EH (cell line): ENCODE measurements around the gene TNS1.
"Not testable (repeated sequence)": the region's sequence is repeated elsewhere in the genome, so short reads cannot be mapped to it uniquely, and the experiment has no call there.

ENCODE experiments used
- DNase-seq: peaks from one replicate; pipeline ENCODE4 v3.0.0-alpha.2; 2015; ENCODE audit warnings: low read depth

The TNS1 gene

GRCh38 chr2:218002845-218003180 is at the start of gene TNS1:
Gene TNS1 (minus strand): TSS chr2:218002995. CDS start chr2:218002872, 123 bp downstream.
- peak; percentile 81 for DNase-seq

DNA sequence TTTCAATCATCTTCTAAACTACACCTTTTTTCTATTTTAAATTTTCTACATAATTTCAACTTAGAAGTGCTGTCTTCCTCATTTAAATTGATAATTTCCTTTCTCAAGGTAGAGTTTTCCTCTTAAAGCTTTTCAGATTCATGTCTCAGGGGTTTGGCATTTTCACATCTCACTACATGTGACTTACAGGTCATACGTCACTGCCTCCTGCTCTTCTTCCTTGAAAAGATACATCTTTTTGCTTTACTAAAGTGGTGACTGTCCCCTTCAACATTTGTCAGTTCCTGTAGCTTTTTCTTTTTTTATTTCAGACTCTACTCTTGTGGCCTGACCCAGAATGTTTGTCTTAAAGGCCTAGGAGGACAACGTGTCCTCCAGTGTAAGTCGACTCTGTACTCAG is 49.1 kb upstream of the TNS1 start:
- DNase-seq, result peak; percentile 15

- no peak for DNase-seq
Measured at GRCh38 chr2:218047536-218048225, 44.9 kb upstream of the TNS1 start.

DNA sequence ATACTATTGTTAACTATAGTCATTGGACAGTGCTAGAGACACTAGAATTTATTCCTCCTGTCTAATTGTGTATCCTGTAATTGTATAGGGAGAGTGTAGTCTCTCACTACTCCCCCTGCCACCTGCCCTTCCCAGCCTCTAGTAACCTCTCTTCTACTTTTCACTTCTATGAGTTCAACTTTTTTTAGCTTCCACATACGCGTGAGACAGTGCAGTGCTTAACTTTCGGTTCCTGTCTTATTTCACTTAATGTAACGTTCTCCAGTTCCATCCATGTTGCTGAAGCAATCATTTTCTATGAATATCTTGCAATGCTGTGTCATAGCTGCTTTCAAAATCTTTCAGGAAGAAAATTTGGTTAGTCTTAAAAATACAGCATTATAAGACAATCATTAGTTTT is 43.4 kb upstream of the TNS1 start:
- DNase-seq, result no peak

- not testable (repeated sequence) for DNase-seq
Measured at GRCh38 chr2:218044599-218044998, 41.8 kb upstream of the TNS1 start.

DNA sequence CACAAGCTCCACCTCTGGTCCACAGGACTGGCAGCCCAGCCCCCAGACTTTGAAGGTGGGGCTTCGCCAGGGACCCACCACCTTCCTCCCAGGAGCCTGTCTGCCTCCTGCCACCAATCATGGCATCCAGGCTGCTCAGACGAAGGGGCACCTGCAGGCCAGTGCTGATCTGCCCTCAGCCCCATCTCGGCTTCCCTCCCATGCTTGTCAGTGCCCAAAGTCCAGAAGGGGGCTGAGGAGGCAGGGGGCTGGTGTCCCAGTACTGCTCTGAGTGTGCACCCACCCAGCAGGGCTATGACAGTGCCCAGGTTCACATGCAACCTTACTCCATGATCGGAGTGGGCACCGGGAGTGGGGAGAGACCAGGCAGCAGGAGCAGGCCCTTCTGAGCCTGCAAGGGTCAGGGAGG is 40.9 kb upstream of the TNS1 start:
- no peak for DNase-seq

DNA sequence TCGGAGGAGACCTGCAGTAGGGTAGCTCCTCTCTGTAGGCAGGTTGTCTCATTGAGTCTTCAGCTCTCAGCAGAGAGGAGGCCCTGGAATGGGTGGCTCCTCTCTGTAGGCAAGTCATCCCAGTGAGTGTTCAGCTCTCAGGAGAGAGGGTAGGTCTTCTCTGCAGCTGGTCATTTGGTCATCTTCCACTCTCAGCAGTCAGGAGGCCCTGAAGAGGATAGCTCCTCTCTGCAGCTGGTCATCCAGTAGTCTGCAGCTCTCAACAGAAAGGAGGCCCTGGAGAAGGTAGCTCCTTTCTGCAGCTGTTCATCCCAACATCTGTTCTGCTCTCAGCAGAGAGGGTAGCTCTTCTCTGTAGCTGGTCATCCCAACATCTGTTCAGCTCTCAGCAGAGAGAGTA is 40.3 kb upstream of the TNS1 start:
- DNase-seq, result no peak

DNA sequence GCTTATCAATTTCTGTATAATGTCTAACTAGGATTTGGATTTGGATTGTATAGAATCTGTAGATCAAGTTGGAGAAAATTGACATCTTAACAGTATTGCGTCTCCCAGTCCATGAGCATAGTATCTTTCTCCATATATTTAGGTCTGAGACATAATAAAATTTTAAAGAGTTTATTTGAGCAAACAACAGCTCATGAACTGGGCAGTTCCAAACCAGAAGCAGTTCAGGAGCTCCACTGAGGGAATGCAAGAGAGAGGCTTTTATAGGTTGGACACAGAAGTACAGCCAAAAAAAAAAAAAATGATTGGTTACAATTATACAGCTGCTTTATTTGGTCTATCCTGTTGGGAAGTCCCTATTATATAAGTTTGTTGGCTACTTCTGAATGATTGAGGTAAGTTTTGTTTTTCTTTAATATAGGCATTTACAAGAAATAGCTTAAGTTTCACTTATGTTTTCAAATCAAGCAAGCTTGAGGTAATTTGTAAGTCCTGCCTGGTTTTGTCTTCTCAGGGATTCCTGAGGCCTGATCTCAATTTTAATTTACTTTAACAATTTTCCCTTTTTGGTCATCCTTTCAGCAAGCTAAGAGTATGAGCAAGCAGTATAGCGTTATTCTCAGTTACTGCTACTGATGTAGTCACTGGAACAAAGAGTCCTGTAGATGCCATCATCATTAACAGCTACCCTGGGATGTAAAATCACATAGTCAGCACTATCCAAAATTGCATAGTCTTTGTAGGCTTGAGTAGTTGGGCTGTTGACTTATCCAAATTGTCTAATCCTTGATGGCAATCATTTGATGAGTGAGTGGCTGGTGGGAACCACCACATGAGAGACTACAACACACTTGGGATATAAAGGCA is 38.7 kb upstream of the TNS1 start:
- DNase-seq, result no peak

DNA sequence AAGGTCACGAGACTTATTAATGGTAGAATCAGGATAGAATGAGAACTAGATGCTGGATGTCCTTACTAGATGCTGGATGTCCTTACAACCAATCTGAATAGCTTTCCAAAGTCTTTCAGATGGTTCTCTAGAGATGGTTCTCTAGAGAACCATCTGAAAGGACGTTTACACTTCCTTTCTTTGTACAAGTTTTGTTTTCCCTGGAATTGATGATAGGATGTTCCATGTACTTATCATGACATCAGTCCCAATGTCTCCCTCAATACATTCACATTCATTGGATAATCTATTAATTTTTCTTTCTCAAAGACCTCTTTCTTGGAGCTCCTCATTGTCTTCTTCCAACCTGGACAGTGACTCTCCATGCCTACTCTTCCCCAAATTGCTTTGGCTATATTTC is 38.1 kb upstream of the TNS1 start:
- DNase-seq, result no peak

DNA sequence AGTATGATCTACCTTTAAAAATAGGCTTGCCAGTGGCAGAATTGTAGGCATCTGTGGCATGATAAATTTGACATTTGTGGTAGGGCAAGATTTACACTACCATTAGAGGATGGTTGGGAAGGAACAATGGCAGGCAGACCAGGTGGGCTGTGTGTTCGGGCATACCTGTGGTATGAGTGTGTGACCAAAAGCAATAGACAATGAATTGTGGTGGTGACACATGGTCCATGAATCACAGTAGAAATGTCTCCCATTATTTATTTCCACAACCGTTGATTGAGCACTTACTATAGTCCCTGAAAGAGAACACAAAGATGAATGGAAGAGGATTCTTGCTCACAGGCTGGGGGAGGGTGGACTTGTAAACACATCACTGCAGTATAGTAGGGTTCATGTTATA is 36.4 kb upstream of the TNS1 start:
- peak; percentile 32 for DNase-seq

GRCh38 chr2:218036371-218036770 is 33.6 kb upstream of the TNS1 start:
- DNase-seq, result no peak

GRCh38 chr2:218035463-218036100 is 32.8 kb upstream of the TNS1 start:
- DNase-seq, result no peak

GRCh38 chr2:218034497-218035213 is 31.9 kb upstream of the TNS1 start:
- peak; percentile 76 for DNase-seq

DNA sequence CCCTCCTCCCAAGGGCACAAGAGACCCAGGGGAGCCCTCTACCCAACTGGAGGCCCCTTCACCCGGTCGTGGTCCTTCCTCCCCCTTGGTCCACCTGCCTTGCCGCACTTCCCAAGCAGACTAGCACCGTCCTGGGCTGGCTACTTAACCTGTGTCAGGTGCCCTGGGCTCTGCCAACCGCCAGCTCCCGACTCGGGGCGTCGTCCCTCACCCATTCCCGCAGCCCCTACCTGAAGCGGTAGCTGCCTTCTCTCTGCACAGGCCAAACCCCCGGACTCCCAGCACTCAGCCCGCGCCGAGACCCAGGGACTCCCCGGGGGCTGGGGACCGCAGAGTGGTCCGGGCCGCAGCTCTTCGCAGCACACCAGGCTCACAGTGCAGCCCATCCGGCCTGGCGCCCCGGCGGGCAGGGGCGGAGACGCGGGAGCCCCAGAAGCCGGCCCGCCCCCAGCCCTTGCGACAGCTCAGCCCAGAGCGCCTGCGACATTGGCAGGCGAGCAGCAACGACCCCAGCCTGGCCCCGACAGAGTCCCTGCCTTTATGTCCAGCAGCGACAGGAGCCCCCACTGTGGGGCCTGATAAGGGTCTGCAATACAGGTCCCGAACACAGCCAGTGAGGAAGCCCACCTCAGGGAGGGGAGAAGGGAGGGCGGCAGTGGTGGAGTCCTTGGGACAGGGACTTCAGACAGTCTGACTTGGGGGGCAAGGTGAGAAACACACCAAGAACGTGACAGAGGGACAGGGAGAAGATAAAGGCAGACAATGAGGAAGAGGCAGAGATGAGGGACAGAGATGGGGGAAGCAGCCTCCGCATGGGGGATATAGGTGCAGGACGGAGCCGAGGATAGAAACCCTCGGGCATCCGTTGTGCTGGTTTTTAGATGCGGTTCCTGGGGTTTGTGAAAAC is 31.0 kb upstream of the TNS1 start:
- no peak for DNase-seq

- no peak for DNase-seq
Measured at GRCh38 chr2:218033208-218033589, 30.4 kb upstream of the TNS1 start.

DNA sequence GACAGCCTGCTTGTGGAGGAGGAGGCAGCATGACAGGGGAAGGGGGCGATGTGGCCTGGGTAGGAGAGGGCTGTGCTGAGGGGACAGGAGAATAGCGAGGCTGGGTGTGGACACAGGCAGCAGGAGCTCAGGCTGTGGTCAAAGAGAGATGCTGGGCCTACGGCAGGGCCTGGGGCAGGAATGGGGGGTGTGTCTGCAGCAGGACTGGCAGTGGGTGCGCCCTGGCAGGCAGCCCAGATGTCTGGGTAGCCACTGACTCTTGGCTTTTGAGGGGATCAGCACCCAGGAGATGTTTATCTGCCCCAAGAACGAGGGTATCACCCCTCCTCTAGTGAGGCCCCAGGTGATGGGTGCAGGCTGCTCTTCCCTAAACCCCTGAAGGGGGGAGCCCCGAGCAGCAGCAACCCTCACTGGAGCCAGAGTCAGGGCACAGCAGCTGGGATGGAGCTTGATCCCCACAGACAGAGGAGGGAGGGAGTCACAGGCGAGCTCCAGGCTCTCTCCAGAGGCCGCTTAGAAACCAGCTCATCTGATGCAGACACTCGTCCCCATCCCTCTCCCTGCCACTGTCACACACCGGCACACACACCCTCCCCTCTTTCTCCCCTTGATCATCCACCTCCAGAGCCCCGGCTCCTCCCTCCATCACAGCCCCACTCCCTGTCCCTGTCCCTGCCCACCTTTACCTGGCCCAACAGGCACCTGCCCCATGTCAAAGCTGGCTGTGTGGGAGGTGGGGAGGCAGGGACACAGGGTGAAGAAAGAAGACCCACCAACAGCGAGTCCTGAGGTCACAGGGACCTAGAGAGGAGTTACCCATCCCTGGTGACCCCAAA is 29.8 kb upstream of the TNS1 start:
- no peak for DNase-seq

DNA sequence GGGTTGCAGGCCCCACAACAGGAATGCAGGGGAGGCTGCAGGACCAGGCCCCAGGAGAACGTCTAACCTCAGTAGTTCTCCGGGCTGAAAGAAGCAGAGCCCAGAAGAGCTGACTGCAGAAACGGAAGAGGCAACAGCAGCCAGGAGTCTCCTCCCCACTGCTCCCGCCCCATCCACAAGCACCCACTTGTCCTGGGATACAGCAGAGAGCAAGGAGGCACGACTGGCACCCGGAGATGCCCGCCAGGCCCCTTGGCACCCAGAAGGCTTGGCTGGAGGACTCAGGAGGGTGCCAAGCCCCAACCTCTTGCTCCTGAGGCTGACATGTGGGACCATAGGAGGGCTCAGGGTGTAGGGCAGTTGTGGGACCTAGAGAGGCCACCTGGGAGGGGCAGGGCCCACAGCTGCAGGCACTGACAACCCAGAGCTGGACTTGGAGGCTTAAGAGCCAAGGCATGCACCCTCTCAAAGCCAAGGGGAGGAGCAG is 29.0 kb upstream of the TNS1 start:
- no peak for DNase-seq

DNA sequence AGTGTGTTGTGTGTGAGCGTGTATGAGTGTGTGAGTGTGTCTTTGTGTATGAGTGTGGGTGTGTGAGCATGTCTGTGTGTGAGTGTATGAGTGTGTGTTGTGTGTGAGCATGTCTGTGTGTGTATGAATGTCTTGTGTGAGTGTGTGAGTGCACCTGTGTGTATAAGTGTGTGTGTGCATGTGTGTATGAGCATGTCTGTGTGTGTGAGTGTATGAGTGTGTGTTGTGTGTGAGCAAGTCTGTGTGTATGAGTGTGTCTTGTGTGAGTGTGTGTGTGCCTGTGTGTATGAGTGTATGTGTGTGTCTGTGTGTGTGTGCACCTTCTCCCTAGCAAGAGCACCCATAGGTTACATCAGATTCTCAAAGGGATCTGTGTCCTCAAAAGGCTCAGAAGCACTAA is 28.5 kb upstream of the TNS1 start:
- no peak for DNase-seq

DNA sequence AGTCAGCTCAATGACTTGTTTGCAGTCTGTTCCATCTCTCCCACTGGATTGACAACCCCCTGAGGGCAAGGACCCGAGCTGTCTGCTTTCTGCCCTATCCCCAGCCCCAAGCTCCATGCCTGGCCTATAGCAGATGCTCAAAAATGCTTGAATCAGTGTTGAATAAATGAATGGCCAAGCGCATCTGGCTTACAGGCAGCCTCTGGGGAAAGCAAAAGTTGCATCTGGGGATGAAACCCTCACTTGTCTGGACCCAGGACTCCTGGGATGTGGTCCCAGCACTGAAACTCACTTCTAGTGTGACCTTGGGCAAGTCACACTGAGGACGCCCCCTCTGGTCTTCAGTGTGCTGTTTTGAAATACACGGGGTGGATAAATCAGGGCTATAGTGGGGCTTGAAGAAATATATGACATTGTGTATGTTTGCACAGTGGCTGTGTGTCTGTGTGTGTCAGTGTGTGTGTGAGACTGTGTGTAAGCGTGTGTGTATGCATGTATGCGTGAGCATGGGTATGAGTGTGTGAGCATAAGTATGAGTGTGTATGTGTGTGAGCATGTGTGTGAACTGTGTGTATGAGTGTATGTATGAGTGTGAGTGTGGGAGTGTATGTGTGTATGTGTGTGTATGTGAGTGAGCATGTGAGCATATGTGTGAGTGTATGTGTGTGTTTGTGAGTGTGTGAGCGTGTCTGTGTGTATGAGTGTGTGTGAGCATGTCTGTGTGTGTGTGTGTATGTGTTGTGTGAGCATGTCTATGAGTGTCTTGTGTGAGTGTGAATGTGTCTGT is 27.8 kb upstream of the TNS1 start:
- DNase-seq, result no peak
